Fibroblast of skin of left quadriceps (primary cell): Measurements from ENCODE around the gene SNRPA.
"Not testable (repeated sequence)": the region's sequence is repeated elsewhere in the genome, so short reads cannot be mapped to it uniquely, and the experiment has no call there.

Experiments used
- DNase-seq, 2 experiments: peaks; one replicate each; pipeline ENCODE4 v3.0.0-alpha.2; 2013; ENCODE audit warnings: low read depth in 2 of 2

Gene SNRPA

DNA sequence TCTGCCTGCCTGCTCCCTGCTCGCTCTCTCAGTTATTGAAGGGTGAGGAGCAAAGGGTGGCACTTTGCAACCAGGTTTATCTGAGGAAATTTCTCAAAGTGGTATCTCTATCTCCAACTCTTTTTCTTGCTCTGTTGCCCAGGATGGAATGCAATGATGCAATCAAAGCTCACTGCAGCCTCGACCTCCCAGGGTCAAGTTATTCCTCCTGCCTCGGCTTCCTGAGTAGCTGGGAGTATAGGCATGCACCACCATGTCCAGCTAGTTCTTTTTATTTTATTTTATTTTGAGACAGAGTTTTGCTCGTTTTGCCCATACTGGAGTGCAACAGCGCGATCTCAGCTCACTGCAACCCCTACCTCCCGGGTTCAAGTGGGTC is 5.6 kb upstream of the SNRPA start:
- peak in 1 of 2 experiments; percentile 10 for DNase-seq

DNA sequence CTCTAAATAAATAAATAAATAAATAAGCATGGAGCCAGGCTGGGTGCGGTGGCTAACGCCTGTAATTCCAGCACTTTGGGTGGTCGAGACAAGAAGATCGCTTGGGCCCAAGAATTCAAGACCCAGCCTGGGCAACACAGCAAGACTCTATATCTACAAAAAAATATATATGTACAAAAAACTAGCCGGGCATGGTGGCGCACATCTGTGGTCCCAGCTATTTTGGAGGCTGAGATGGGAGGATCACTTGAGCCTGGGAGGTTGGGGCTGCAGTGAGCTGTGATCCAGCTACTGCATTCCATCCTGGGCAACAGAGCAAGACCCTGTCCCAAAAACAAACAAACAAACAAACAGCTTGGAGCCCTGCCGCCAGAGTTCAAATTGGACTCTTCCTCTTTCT is 3.5 kb upstream of the SNRPA start:
- no peak for DNase-seq

DNA sequence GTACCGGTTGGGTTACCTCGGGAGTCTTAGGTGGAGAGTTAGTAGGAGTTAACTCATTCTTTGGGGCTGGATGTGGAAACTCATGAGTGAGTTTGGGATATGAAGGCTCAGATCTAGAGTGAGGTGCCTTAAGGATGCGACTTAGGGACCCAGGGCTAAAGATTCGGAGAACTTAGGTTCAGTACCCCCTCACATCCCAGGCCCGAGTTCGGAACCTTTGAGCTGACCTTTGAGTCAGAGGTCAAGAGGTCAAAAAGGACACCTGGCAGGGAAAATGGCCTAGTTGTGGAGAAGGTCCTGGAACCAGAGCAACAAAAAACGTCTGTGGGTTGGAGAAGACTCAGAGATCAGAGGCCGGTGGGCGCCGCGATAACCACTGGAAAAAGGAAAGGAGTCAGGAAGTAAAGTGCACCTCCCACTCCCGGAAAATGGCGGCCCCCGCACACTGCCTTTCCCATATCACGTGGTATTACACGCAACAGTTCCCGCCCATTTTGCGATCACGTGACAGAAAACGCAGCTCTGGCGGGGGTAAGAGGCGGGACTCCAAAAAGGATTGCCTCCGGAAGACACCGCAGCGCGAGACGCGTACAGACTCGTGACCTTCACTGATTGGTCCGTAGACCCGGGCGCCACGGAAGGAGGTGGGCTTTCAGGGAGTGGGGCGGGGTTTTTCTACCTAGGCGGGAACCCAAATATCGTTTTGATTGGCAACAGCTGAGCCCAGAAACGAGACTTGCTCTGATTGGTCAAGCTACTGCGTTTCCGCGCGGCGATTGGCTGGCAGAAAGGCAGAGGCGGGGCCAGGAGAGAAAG is 737 bp upstream of the SNRPA start, which contains the start of gene ACTMAP:
Gene ACTMAP (minus strand): TSS at position 420 of the 816 bp plus-strand sequence. CDS start 674 bp downstream, outside the sequence.
- DNase-seq: peak; percentile 100

DNA sequence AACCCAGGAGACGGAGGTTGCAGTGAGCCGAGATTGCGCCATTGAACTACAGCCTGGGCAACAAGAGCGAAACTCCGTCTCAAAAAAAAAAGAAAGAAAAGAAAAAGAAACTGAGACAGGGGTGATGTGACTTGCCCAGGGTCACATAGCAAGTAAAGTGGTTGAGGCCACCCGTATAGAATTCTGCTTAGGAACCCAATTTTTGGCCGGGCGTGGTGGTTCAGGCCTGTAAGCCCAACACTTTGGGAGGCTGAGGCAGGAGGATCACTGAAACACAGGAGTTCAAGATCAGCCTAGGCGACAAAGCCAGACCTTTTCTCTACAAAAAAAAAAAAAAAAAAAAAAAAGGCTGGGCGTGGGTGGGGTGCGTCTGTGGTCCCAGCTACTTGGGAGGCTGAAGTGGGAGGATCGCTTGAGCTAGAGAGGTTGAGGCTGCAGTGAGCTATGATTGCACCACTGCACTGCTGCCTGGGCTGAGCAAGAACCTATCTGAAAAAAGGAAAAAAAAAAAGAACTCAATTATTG is 1.3 kb downstream of the SNRPA start:
- no peak for DNase-seq

DNA sequence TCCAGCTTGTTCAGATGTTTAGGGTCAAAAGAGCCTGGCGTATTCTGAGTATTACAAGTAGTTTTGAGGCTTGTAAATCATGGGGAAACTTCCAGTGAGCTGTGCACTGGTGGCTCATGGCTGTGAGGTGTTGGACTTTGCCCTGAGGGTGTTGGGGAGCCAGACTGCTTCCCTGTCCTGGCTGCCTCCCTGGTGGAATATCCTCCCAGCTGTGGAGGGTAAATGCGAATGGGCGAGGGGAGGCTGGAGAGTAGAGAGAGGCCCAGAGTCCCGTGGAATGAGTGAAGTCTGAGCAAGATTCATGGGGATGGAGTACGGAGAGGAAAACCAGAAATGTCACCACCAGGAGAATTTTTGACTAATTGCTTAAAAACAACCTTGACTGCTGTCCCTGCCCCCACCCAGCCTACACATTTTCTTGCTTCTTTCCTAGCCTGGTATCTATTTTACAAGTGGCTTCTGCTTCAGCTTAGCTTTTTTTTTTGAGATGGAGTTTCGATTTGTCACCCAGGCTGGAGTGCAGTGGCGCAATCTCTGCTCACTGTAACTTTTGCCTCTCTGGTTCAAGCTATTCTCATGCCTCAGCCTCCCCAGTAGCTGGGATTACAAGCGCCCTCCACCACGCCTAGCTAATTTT is 3.7 kb downstream of the SNRPA start:
- DNase-seq: no peak

DNA sequence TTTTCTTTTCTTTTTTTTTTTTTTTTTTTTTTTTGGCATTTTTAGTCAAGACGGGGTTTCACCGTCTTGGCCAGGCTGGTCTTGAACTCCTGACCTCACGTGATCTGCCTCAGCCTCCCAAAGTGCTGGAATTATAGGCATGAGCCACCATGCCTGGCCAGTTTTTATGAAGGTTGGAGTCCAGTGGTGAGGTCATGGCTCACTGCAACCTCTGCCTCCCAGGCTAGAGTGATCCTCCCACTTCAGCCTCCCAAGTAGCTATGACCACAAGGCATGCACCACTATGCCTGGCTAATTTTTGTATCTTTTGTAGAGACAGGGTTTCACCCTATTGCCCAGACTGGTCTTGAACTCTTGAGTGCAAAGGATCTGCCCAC is 4.2 kb downstream of the SNRPA start:
- no peak for DNase-seq

DNA sequence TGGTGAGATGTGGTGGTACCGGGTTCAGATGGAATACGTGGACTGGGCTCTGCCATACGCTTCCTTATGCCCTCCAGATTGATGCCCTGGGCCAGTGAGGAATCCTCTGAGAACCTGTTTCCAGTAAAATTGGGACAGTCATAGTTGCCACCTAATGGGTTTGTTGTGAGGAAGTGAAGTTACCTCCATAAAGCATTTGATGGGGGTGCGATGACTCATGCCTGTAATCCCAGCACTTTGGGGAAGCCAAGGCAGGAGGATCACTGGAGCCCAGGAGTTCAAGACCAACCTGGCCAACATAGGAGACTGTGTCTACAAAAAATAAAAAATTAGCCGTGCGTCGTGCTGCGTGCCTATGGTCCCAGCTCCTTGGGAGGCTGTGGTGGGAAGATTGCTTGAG is 4.8 kb downstream of the SNRPA start:
- no peak for DNase-seq

DNA sequence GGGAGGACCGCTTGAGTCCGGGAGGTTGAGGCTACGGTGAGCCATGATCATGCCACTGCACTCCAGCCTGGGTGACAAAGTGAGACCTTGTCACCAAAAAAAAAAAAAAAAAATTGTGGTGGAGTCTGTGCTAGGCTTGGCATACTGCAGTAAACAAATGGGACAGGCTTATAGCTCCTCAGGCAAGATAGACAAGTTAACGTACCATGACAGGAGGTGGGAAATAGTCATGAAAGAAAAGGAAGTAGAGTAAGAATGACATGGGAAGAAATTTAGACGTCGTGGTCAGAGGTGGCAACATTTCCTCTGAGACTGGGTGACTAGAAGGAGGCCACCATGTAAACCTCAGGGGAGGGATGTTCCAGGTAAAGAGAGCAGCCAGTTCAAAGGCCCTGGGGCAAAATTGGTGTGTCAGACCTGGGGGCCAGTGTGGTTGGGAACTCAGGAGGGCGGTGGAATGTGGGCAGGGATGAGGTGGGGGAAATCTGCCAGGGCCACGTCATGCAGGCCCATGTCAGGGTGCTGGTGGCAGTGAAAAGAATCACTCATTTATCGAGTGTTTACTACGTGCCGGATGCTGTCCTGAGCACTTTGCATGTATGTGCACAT is 5.6 kb downstream of the SNRPA start:
- no peak for DNase-seq

DNA sequence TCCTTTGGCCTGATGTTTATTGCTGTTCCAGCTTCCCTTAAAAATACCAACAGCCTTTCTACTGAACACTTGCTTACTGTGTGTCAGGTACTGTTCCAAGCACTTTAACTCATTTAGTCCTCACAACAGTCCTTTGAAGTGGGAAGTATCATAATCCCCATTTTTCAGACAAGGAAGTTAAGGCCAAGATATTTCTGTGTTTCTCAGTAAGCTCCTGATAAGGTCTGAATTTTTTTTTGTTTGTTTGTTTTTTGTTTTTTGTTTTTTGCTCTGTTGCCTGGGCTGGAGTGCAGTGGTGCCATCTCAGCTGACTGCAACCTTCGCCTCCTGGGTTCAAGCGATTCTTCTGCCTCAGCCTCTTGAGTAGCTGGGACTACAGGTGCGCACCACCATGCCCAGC is 7.5 kb downstream of the SNRPA start:
- DNase-seq: no peak

DNA sequence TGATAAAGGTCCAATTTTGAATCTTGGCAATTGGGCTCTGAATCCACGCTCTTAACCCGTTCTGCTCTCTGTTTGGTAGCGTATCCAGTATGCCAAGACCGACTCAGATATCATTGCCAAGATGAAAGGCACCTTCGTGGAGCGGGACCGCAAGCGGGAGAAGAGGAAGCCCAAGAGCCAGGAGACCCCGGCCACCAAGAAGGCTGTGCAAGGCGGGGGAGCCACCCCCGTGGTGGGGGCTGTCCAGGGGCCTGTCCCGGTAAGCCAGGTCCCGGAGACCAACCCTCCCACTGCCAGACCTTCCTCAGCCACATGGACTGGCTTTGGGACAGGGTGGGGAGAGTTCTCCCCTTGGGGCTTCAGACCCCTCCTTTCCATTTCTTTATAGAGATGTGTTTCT is 8.3 kb downstream of the SNRPA start:
- DNase-seq: no peak

DNA sequence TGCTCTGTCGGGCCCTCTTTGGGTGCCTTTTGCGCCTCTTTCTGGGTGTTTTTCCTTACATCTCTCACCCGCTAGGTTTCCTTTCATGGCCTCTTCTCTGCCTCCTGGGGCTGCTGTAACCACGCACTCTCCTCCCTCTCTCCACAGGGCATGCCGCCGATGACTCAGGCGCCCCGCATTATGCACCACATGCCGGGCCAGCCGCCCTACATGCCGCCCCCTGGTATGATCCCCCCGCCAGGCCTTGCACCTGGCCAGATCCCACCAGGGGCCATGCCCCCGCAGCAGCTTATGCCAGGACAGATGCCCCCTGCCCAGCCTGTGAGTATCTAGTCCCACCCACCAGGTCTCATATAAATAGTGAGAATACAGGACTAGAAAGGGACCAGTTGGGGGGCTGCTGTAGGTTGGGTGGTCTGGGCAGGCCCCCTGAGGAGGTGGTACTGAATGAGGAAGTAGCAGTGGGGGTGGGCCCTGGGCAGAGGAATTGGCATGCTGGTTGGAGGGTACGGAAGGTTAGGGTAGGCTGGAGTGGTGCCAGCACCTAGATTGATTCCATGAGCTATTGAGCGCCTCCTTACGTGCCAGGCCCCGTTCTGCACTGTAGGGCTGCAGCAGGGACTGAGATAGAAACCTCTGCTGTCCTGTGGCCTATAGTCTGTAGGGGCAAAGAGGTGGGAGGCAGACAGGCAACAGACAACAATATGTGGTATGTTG is 11.9 kb downstream of the SNRPA start:
- DNase-seq: no peak

DNA sequence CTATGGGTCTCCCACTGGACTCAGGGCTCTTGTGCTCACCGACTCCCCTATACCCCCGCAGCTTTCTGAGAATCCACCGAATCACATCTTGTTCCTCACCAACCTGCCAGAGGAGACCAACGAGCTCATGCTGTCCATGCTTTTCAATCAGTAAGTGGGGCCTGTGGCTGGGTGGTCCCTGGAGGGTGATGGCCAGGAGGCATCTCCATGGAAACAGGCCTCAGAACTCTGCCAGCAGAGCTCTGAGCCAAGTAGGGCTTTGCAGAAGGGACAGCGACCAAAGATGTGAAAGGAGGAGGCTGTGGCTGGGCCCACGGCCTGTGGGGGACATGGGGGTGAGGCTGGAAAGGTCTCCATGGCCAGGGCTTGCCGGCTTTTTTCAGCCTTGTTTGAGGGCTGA is 12.5 kb downstream of the SNRPA start:
- no peak for DNase-seq

DNA sequence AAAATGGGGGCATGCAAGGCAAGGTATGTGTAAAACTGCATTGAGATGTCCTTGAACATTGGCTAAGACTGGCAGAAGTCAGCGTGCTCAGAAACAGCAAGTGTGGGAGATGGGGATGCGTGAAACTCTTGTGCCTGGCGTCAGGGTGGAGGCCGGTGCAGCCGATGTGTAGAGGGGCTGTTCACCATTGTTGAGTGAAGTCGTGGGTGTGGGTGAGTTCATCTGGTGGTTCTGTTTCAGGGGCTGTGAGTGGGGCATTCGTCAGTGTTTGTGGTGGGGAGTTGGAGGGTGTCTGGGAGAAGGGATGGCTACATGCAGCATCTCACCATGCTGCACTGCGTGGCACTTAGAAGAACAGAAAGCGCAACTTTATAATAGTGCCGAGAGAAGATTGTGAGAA is 13.0 kb downstream of the SNRPA start:
- no peak for DNase-seq

DNA sequence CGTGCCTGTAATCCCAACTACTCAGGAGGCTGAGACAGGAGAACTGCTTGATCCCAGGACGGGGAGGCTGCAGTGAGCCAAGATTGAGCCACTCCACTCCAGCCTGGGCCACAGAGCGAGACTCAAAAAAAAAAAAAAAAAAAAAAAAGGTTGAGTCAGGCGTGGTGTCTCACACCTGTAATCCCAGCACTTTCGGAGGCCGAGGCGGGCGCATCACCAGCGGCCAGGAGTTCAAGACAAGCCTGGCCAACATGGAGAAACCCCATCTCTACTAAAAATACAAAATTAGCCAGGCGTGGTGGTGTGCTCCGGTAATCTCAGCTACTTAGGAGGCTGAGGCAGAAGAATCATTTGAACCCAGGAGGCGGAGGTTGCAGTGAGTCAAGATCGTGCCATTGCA is 15.4 kb downstream of the SNRPA start:
- DNase-seq: not testable (repeated sequence)

DNA sequence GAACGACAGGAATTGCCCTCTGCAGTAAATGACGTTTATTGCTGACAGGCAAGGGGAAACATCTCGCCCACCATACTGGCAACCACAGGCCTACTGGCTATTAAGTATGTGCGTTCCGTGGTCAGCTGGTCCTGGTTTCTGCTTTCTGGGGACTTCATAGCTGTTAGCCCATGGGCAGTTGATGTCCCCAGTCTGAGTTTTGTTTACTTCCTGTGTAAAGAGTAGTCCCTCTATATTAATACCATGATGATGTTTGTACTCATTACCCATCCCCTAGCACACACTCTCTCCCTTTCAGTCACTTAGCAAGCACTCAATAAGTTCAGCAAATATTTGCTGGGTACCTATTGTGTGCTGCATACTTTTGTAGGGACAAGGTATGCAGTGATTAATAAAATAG is 17.9 kb downstream of the SNRPA start:
- no peak for DNase-seq

DNA sequence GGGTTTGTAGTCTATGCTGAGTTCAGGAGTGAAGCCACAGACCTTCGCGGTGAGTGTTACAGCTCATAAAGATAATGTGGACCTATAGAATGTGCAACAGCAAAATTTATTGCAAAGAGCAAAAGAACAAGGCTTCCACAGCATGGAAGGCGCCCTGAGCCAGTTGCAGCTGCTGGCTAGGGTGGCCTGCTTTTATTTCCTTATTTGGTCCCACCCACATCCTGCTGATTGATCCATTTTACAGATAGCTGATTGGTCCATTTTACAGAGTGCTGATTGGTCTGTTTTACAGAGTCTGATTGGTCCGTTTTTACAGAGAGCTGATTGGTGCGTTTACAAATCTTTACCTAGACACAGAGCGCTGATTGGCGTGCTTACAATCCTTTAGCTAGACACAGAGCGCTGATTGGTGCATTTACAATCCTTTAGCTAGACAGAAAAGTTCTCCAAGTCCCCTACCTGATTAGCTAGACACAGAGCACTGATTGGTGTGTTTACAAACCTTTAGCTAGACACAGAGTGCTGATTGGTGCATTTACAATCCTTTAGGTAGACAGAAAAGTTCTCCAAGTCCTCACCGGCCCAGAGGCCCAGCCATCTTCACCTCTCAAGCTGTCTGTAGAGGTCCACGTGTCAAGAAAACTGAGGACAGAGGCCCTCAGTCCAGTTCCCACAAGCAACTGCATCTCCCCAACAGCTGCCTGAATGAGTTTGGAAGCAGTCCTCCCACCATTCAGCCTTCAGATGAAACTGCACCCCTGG is 20.3 kb downstream of the SNRPA start:
- DNase-seq: not testable (repeated sequence)

DNA sequence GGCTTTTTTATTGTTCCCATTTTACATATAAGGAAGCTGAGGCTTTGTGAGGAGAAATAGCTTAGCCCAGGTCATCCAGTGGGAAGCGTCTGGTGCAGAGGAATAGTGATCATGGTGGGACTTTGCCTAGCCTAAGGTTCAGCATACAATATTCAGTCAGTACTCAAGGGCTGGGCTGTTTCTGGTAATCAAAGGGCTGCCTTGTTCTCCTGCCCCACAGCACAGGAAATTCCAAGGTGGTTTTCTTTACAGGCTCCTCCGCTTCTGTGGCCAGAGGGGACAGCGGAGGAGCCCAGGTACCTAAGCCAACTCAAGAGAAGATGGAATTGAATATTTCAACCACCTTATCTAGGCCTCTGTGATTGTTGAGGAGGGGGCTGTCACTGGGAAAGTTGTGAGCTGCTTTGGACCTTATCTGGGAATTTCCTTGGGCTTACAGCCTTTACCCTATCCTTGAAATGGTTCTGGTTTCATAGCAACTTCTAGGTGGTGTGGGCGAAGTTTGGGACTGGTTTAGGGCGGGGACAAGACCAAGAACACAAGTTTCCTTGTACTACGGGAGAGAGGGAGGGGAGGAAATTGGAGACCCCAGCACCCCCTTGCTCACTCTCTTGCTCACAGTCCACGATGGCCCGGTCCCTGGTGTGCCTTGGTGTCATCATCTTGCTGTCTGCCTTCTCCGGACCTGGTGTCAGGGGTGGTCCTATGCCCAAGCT is 24.1 kb downstream of the SNRPA start, which contains the start of gene MIA:
Gene MIA (plus strand): TSS at position 606 of the 716 bp plus-strand sequence. CDS start 22 bp downstream, at position 628.
- DNase-seq: no peak

DNA sequence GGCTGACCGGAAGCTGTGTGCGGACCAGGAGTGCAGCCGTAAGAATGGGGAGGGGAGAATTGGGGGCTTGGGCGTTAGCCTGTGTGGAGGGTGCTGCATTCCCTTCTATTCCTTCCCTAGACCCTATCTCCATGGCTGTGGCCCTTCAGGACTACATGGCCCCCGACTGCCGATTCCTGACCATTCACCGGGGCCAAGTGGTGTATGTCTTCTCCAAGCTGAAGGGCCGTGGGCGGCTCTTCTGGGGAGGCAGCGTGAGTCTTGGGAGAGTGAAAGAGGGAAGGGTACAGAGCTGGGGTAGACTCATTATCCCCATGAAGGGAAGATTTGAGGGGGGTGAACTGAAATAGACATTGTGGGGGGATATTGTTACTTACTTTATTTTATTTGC is 24.6 kb downstream of the SNRPA start:
- DNase-seq: no peak

DNA sequence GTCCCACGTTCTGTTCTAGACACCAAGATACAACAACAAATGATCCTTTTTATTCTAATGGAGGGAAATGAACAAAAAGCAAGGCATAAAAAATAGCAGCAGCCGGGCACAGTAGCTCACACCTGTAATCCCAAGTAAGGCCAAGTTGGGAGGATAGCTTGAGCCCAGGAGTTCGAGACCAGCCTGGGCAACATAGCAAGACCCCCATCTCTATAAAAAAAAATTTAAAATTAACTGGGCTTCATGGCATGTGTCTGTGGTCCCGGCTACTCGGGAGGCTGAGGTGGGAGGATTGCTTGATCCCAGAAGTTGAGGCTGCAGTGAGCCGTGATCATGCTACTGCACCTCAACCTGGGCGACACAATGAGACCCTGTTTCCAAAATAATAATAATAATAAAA is 25.4 kb downstream of the SNRPA start:
- DNase-seq: no peak

DNA sequence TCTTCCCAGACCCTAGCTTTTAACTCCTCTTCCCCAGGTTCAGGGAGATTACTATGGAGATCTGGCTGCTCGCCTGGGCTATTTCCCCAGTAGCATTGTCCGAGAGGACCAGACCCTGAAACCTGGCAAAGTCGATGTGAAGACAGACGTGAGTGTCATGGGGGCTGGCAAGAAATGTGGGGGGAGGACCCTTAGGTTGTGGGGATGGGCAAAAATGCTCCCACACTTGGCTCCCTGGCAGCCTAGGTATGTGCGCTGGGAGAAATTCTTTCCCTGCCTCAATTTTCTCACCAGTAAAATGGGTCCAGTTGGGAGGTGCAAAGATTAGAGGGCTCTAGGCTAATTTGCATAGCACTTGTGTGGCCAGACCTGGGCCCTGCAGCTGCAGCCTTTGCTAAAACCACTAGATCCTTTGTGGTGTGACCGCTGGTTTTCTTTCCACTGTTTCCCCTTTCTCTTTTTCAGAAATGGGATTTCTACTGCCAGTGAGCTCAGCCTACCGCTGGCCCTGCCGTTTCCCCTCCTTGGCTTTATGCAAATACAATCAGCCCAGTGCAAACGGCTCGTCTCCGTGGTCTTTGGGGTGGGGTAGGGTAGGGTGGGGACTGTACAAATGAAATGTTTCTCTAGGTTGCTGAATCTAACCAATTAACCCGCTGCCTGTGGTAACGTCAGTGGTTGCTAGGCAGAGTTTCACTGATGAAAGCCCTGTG is 26.1 kb downstream of the SNRPA start:
- DNase-seq: peak; percentile 82
